IMR-90 (cell line): ENCODE results near the gene URB2. TPM values are rescaled to one million over a fixed set of nuclear protein-coding genes. Genes with fewer than 3 reads are reported as not detected.

Source experiments
- ATAC-seq: fragments of 200-7000 bp; cut with Tn5 transposase; 2 replicates; pipeline ENCODE4 v1.9.1; 2020; ENCODE audit warnings: low read depth, mild to moderate bottlenecking, moderate library complexity
- BruUV-seq: library from RNA; stranded (reverse); fragments of 400-500 nt; replicated peaks from 2 replicates; lab custom pipeline; 2021; lab: Mats Ljungman, UMichigan
- CTCF ChIA-PET: fragments of 300-600 bp; formaldehyde crosslinking; extraction: SDS; loops from one replicate; lab custom pipeline; 2021; ENCODE audit warnings: antibody characterized with exemption; lab: Yijun Ruan, JAX
- POLR2A ChIA-PET: fragments of 300-600 bp; sonication (Branson Sonifier 250); formaldehyde crosslinking; loops from one replicate; lab custom pipeline; 2022; ENCODE audit warnings: antibody characterized with exemption; ENCODE audit not compliant: unreplicated experiment; lab: Charles Lee
- DNase-seq: peaks from one replicate; pipeline ENCODE4 v3.0.0; 2013
- H2AFZ ChIP-seq: replicated peaks from 2 replicates; pipeline ENCODE3; 2013; ENCODE audit warnings: low read length, mild to moderate bottlenecking; ENCODE audit not compliant: poor library complexity
- H2AK5ac ChIP-seq: 2 replicates; pipeline ENCODE4 v1.6.1; 2013; ENCODE audit warnings: low read depth, low read length, inconsistent platforms
- H2AK9ac ChIP-seq: replicated peaks from 2 replicates; pipeline ENCODE3; 2013; ENCODE audit warnings: mild to moderate bottlenecking, low read depth, low read length, moderate library complexity; ENCODE audit not compliant: poor library complexity
- H2BK120ac ChIP-seq: 2 replicates; pipeline ENCODE4 v1.6.1; 2013; ENCODE audit warnings: low read depth, low read length, inconsistent platforms
- H2BK15ac ChIP-seq: 3 replicates; pipeline ENCODE4 v1.6.1; 2013; ENCODE audit warnings: low read depth, low read length, inconsistent platforms
- H2BK20ac ChIP-seq: 2 replicates; pipeline ENCODE4 v1.6.1; 2013; ENCODE audit warnings: low read depth, mild to moderate bottlenecking, inconsistent platforms, low read length, moderate library complexity
- H2BK5ac ChIP-seq: 2 replicates; pipeline ENCODE4 v1.6.1; 2013; ENCODE audit warnings: mild to moderate bottlenecking, low read depth, low read length, inconsistent platforms; ENCODE audit not compliant: poor library complexity, severe bottlenecking
- H3K14ac ChIP-seq: replicated peaks from 2 replicates; pipeline ENCODE4 v1.6.1; 2013; ENCODE audit warnings: low read depth, low read length, inconsistent platforms
- H3K18ac ChIP-seq: 2 replicates; pipeline ENCODE4 v1.6.1; 2013; ENCODE audit warnings: low read depth, low read length, control low read depth
- H3K23ac ChIP-seq: 2 replicates; pipeline ENCODE4 v1.6.1; 2013; ENCODE audit warnings: low read depth, low read length, inconsistent platforms
- H3K27ac ChIP-seq: 2 replicates; pipeline ENCODE4 v1.5.1; 2013; ENCODE audit warnings: mild to moderate bottlenecking, control low read depth, low read length; ENCODE audit not compliant: insufficient read depth
- H3K27me3 ChIP-seq: 2 replicates; pipeline ENCODE4 v1.6.1; 2013; ENCODE audit warnings: low read length; ENCODE audit not compliant: control insufficient read depth, insufficient read depth
- H3K36me3 ChIP-seq: 2 replicates; pipeline ENCODE4 v1.6.1; 2013; ENCODE audit warnings: low read length, mixed read lengths; ENCODE audit not compliant: control insufficient read depth, insufficient read depth
- H3K4ac ChIP-seq: 2 replicates; pipeline ENCODE4 v1.6.1; 2013; ENCODE audit warnings: low read depth, low read length, inconsistent platforms
- H3K4me1 ChIP-seq: 2 replicates; pipeline ENCODE4 v1.6.1; 2013; ENCODE audit warnings: low read length, mixed read lengths; ENCODE audit not compliant: control insufficient read depth, insufficient read depth
- H3K4me2 ChIP-seq: 2 replicates; pipeline ENCODE4 v1.6.1; 2013; ENCODE audit warnings: low read depth, mild to moderate bottlenecking, control low read depth, low read length, moderate library complexity
- H3K4me3 ChIP-seq: 2 replicates; pipeline ENCODE4 v1.5.1; 2013; ENCODE audit warnings: low read depth, mild to moderate bottlenecking, control low read depth, low read length, moderate library complexity; ENCODE audit not compliant: insufficient read depth
- H3K56ac ChIP-seq: 2 replicates; pipeline ENCODE4 v1.6.1; 2013; ENCODE audit warnings: low read length, inconsistent platforms; ENCODE audit not compliant: insufficient read depth; ENCODE audit errors: extremely low read depth
- H3K79me1 ChIP-seq, 2 experiments: 2 replicates each; pipeline ENCODE4 v1.6.1; 2013; ENCODE audit warnings: low read length in 2 of 2, inconsistent platforms in 1 of 2, low read depth in 1 of 2
- H3K9ac ChIP-seq: 2 replicates; pipeline ENCODE4 v1.6.1; 2013; ENCODE audit warnings: low read depth, low read length, control low read depth
- H3K9me1 ChIP-seq: 2 replicates; pipeline ENCODE4 v1.6.1; 2013; ENCODE audit warnings: low read length, inconsistent platforms; ENCODE audit not compliant: insufficient read depth
- H3K9me3 ChIP-seq: 2 replicates; pipeline ENCODE4 v1.6.1; 2013; ENCODE audit warnings: low read length; ENCODE audit not compliant: control insufficient read depth, insufficient read depth
- H4K20me1 ChIP-seq: 2 replicates; pipeline ENCODE4 v1.6.1; 2013; ENCODE audit warnings: low read length, inconsistent platforms; ENCODE audit not compliant: insufficient read depth
- H4K5ac ChIP-seq: 2 replicates; pipeline ENCODE4 v1.6.1; 2013; ENCODE audit warnings: mild to moderate bottlenecking, low read depth, low read length, control low read depth
- H4K8ac ChIP-seq, 2 experiments: 2 replicates each; pipeline ENCODE4 v1.6.1; 2013; ENCODE audit warnings: low read depth in 2 of 2, low read length in 2 of 2, control low read depth in 1 of 2, inconsistent platforms in 1 of 2
- H4K91ac ChIP-seq: 2 replicates; pipeline ENCODE4 v1.6.1; 2013; ENCODE audit warnings: low read depth, low read length, inconsistent platforms; ENCODE audit not compliant: insufficient read depth
- BHLHE40 ChIP-seq: fragments of 150-350 bp; IDR thresholded peaks from 2 replicates; pipeline ENCODE4 v1.6.1; 2016; ENCODE audit warnings: mild to moderate bottlenecking, low read depth, low read length
- CEBPB ChIP-seq: IDR thresholded peaks from 2 replicates; pipeline ENCODE4 v1.6.1; 2012; ENCODE audit warnings: low read depth, low read length, improper control_type of control experiment
- CTCF ChIP-seq: conservative IDR thresholded peaks from 2 replicates; pipeline ENCODE4 v1.5.1; 2012; ENCODE audit warnings: mild to moderate bottlenecking, low read depth, low read length, improper control_type of control experiment
- FOS ChIP-seq: fragments of 150-350 bp; IDR thresholded peaks from 2 replicates; pipeline ENCODE4 v1.6.1; 2016; ENCODE audit warnings: low read depth, low read length
- MAZ ChIP-seq: IDR thresholded peaks from 2 replicates; pipeline ENCODE4 v1.6.1; 2012; ENCODE audit warnings: low read depth, mild to moderate bottlenecking, low read length, improper control_type of control experiment, moderate library complexity, borderline replicate concordance
- MXI1 ChIP-seq: IDR thresholded peaks from 2 replicates; pipeline ENCODE4 v1.6.1; 2012; ENCODE audit warnings: low read depth, mild to moderate bottlenecking, low read length, moderate library complexity, borderline replicate concordance
- NFE2L2 ChIP-seq: fragments of 150-350 bp; IDR thresholded peaks from 2 replicates; pipeline ENCODE4 v1.6.1; 2016; ENCODE audit warnings: low read depth, mild to moderate bottlenecking, low read length
- POLR2A ChIP-seq: IDR thresholded peaks from 2 replicates; pipeline ENCODE4 v1.6.1; 2012; ENCODE audit warnings: mild to moderate bottlenecking, low read depth, low read length
- RAD21 ChIP-seq: IDR thresholded peaks from 2 replicates; pipeline ENCODE4 v1.6.1; 2012; ENCODE audit warnings: low read length, improper control_type of control experiment
- RCOR1 ChIP-seq: IDR thresholded peaks from 2 replicates; pipeline ENCODE4 v1.6.1; 2012; ENCODE audit warnings: mild to moderate bottlenecking, low read length, improper control_type of control experiment; ENCODE audit not compliant: insufficient replicate concordance
- RFX5 ChIP-seq: IDR thresholded peaks from 2 replicates; pipeline ENCODE4 v1.8.0; 2012; ENCODE audit warnings: low read depth, mild to moderate bottlenecking, low read length, moderate library complexity
- SMC3 ChIP-seq: fragments of 150-350 bp; IDR thresholded peaks from 2 replicates; pipeline ENCODE4 v1.6.1; 2016; ENCODE audit warnings: low read depth, mild to moderate bottlenecking, antibody characterized with exemption, low read length, moderate library complexity
- WGBS, 2 experiments: methylation state at CpG; one replicate each; pipeline versions ENCODE4 v1.1.5 to v1.1.7; 2013; ENCODE audit warnings: missing lambda C conversion rate in 2 of 2; ENCODE audit not compliant: insufficient read length in 1 of 2; ENCODE audit errors: extremely low coverage in 2 of 2; 5-methylcytosine and 5-hydroxymethylcytosine counted together
- dilution Hi-C: fragments of 300-500 bp; cut with HindIII; formaldehyde crosslinking; loops from one replicate; pipeline ENCODE4 v1.14.3; 2018; ENCODE audit warnings: low sequenced_read_pairs; ENCODE audit not compliant: unreplicated experiment
- in situ Hi-C: fragments of 300-500 bp; cut with MboI; formaldehyde crosslinking; loops from 3 replicates; pipeline ENCODE4 v1.14.3; 2019; ENCODE audit warnings: low sequenced_read_pairs, inconsistent platforms, mixed read lengths
- intact Hi-C: fragments of 100-400 bp; cut with micrococcal nuclease; formaldehyde crosslinking; loops from 2 replicates; pipeline ENCODE4 v1.10.0; 2022
- polyA plus RNA-seq, 3 experiments: library from polyadenylated mRNA; depleted of rRNA; stranded (reverse); fragments of >200 nt; gene quantifications; 2 replicates each; pipeline ENCODE4 v1.2.3, GENCODE V29; 2012; ENCODE audit warnings: low replicate concordance in 1 of 3
- total RNA-seq: library from RNA; depleted of rRNA; stranded (reverse); fragments of >200 nt; gene quantifications from 2 replicates; pipeline ENCODE4 v1.2.3, GENCODE V29; 2012
- TF ChIP-seq, protein P1 (sequence below): fragments of 150-350 bp; IDR thresholded peaks from 2 replicates; pipeline ENCODE4 v1.6.1; 2016; ENCODE audit warnings: low read depth, mild to moderate bottlenecking, low read length, moderate library complexity, borderline replicate concordance
- TF ChIP-seq, protein P2 (sequence below): fragments of 150-350 bp; IDR thresholded peaks from 2 replicates; pipeline ENCODE4 v1.6.1; 2017; ENCODE audit warnings: mild to moderate bottlenecking, antibody characterized with exemption, low read length, low read depth

URB2 gene
- total and polyA plus RNA-seq, 2 of the 4 experiments (the other 2 are of a cell fraction), result 5.9 to 15.4 TPM

GRCh38 chr1:229657993-229658755 is 32.1 kb downstream of the URB2 start:
- Histone ChIP-seq H4K8ac (no peak overlapping the region), H2AFZ (no peak overlapping the region), H3K79me1 (no peaks in the 10 kb centered on the region), H2BK15ac (no peak overlapping the region), H3K9me3 (no peaks in the 10 kb centered on the region), H3K36me3 (peaks cover 16% of the 10 kb centered on the region), H3K4ac (no peak overlapping the region), H3K23ac (no peak overlapping the region), H2BK120ac (no peak overlapping the region), H2AK9ac (no peak overlapping the region), H4K5ac (no peak overlapping the region), H3K9me1 (no peaks in the 10 kb centered on the region), H3K18ac (no peak overlapping the region), H3K27me3 (no peaks in the 10 kb centered on the region), H3K14ac (no peak overlapping the region), H3K27ac (no peak overlapping the region), H3K4me3 (no peak overlapping the region), H4K20me1 (no peaks in the 10 kb centered on the region), H2AK5ac (no peak overlapping the region), H3K4me2 (no peak overlapping the region), H3K9ac (no peak overlapping the region), H4K91ac (no peak overlapping the region), H2BK5ac (no peak overlapping the region), H3K56ac (no peak overlapping the region), H2BK20ac (no peak overlapping the region), H3K4me1 (no peaks in the 10 kb centered on the region)
- no CpG with 5 or more reads among the region's 2 CpGs for WGBS, 2 experiments
- BruUV-seq, result no TSS peak
- in situ Hi-C loops, result no loop called here
- ATAC-seq (no peak), DNase-seq (no peak)
- TF ChIP-seq FOS (no peak), BHLHE40 (no peak), RCOR1 (no peak), RFX5 (no peak), MXI1 (no peak), POLR2A (no peak), SMC3 (no peak), CTCF (no peak), RAD21 (no peak), NFE2L2 (no peak), MAZ (no peak), CEBPB (no peak)
- TF ChIP-seq, protein P1, sequence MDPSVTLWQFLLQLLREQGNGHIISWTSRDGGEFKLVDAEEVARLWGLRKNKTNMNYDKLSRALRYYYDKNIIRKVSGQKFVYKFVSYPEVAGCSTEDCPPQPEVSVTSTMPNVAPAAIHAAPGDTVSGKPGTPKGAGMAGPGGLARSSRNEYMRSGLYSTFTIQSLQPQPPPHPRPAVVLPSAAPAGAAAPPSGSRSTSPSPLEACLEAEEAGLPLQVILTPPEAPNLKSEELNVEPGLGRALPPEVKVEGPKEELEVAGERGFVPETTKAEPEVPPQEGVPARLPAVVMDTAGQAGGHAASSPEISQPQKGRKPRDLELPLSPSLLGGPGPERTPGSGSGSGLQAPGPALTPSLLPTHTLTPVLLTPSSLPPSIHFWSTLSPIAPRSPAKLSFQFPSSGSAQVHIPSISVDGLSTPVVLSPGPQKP, result no peak
- TF ChIP-seq, protein P2, sequence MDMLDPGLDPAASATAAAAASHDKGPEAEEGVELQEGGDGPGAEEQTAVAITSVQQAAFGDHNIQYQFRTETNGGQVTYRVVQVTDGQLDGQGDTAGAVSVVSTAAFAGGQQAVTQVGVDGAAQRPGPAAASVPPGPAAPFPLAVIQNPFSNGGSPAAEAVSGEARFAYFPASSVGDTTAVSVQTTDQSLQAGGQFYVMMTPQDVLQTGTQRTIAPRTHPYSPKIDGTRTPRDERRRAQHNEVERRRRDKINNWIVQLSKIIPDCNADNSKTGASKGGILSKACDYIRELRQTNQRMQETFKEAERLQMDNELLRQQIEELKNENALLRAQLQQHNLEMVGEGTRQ, result no peak
- ChIA-PET CTCF (interaction anchor here (0.7 kb wide), 1 partner anchor 837 kb away, joined by 3 read pairs; no protein-coding TSS in a partner anchor), POLR2A (no interaction called here)
- dilution Hi-C loops, result no loop called here
- intact Hi-C loops, result no loop called here
